Transverse colon (tissue), 4 donors: Measurements from ENCODE around the gene VAPB. TPM values are rescaled to one million over a fixed set of nuclear protein-coding genes. Genes with fewer than 3 reads are reported as not detected.

Experiments
- DNase-seq: peaks from one replicate; pipeline ENCODE4 v3.0.0-alpha.2; 2019
- H3K27ac ChIP-seq, 4 donors: fragments of 200-600 bp; sonication (generic); 2 replicates each; pipeline ENCODE4 v1.5.1; 2016 to 2018; ENCODE audit warnings: inconsistent platforms in 4 of 4
- H3K27me3 ChIP-seq: fragments of 200-600 bp; sonication (generic); 2 replicates; pipeline ENCODE4 v1.5.1; 2017; ENCODE audit warnings: inconsistent platforms
- H3K36me3 ChIP-seq, 4 donors: fragments of 200-600 bp; sonication (generic); 2 replicates each; pipeline ENCODE4 v1.5.1; 2017 to 2019; ENCODE audit warnings: inconsistent platforms in 4 of 4
- H3K4me1 ChIP-seq, 4 donors: fragments of 200-600 bp; sonication (generic); 2 replicates each; pipeline ENCODE4 v1.5.1; 2017 to 2020; ENCODE audit warnings: inconsistent platforms in 4 of 4
- H3K4me3 ChIP-seq, 4 donors: fragments of 200-600 bp; sonication (generic); 1 replicate in 1 of 4; 2 replicates in 3 of 4; pipeline versions ENCODE4 v1.5.1 to v1.6.1; 2017 to 2019; ENCODE audit warnings: inconsistent platforms in 4 of 4
- H3K9me3 ChIP-seq, 2 donors: fragments of 200-600 bp; sonication (generic); 2 replicates each; pipeline ENCODE4 v1.5.1; 2017 to 2019; ENCODE audit warnings: inconsistent platforms in 2 of 2
- EP300 ChIP-seq: sonication (generic); formaldehyde crosslinking; IDR thresholded peaks from one replicate; pipeline ENCODE4 v1.6.1; 2017; ENCODE audit warnings: antibody characterized with exemption, low read depth
- POLR2A ChIP-seq: fragments of 450-650 bp; IDR thresholded peaks from one replicate; pipeline ENCODE4 v1.6.1; 2016; ENCODE audit warnings: antibody characterized with exemption, mild to moderate bottlenecking, moderate library complexity
- POLR2AphosphoS5 ChIP-seq, 3 donors: sonication (generic); formaldehyde crosslinking; IDR thresholded peaks; one replicate each; pipeline ENCODE4 v1.6.1; 2016; ENCODE audit warnings: antibody characterized with exemption in 3 of 3
- WGBS, 2 donors: methylation state at CpG; one replicate each; pipeline ENCODE4 v1.1.5; 2018; ENCODE audit warnings: low coverage in 1 of 2; 5-methylcytosine and 5-hydroxymethylcytosine counted together
- in situ Hi-C, 4 donors: fragments of 200-750 bp; cut with MboI; loops; one replicate each; pipeline versions ENCODE4 v1.15.0 to v1.15.1; 2017; ENCODE audit warnings: low sequenced_read_pairs in 3 of 4, low pct_ligation_motif_present in 1 of 4, low pct_unique_long_range_greater_than_20kb in 1 of 4
- intact Hi-C: fragments of 100-400 bp; cut with DNase I; formaldehyde crosslinking; loops from one replicate; pipeline ENCODE4 v1.15.1; 2023; ENCODE audit warnings: low total_unique reads
- total RNA-seq, 4 donors: library from RNA; depleted of rRNA; stranded (reverse); fragments of >200 nt; gene quantifications; one replicate each; pipeline ENCODE4 v1.1.0, GENCODE V29; 2016
- TF ChIP-seq, protein P1 (sequence below), 5 experiments: fragments of 200-600 bp in 3 of 5; fragments of 450-650 bp in 2 of 5; sonication (generic) in 3 of 5; IDR thresholded peaks; 1 replicate in 2 of 5; 2 replicates in 3 of 5; pipeline ENCODE4 v1.5.1; 2016 to 2017; ENCODE audit warnings: antibody characterized with exemption in 5 of 5, inconsistent platforms in 3 of 5, mild to moderate bottlenecking in 2 of 5, moderate library complexity in 1 of 5

VAPB gene
- total RNA-seq, 4 donors from 2014 or later = 11.6 to 44.8 (median 28.0) TPM

DNA sequence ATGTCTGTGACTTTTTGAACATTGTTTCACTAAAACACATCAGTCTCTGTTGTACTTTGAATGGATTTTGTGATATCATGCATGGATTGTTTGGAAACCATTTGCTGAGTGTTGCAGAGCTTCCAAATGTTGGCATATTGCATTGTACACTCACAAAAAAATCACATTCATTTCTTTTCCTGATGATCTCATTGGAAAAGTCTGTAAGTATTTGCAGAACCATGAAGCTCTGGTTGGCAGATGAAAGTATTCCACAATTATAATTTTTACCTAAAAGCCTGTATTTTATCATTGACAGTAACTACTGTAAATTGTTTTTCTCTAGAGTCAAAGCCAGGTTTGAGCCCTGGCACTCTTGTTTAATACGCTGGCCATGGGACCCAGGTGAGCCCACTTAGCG, 42.1 kb downstream of the VAPB start:
- Histone ChIP-seq H3K27ac (peak overlapping the region in 1 of 4 donors; percentile 67), H3K4me3 (no peak overlapping the region), H3K4me1 (peaks cover 23 to 52% (median 33%) of the 10 kb centered on the region in 4 donors), H3K36me3 (no peaks in the 10 kb centered on the region), H3K9me3 (no peaks in the 10 kb centered on the region), H3K27me3 (no peaks in the 10 kb centered on the region)
- intact Hi-C loops (no loop called here), in situ Hi-C loops (no loop called here)
- TF ChIP-seq, protein P1, sequence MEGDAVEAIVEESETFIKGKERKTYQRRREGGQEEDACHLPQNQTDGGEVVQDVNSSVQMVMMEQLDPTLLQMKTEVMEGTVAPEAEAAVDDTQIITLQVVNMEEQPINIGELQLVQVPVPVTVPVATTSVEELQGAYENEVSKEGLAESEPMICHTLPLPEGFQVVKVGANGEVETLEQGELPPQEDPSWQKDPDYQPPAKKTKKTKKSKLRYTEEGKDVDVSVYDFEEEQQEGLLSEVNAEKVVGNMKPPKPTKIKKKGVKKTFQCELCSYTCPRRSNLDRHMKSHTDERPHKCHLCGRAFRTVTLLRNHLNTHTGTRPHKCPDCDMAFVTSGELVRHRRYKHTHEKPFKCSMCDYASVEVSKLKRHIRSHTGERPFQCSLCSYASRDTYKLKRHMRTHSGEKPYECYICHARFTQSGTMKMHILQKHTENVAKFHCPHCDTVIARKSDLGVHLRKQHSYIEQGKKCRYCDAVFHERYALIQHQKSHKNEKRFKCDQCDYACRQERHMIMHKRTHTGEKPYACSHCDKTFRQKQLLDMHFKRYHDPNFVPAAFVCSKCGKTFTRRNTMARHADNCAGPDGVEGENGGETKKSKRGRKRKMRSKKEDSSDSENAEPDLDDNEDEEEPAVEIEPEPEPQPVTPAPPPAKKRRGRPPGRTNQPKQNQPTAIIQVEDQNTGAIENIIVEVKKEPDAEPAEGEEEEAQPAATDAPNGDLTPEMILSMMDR (IDR thresholded peaks at IDR 0.05) = no peak
- no peak for TF ChIP-seq POLR2A
- no peak for TF ChIP-seq EP300
- whole genome bisulfite sequencing, 2 donors = 90 to 100% methylated on average over 2 of the region's 2 CpGs
- no peak for DNase-seq

DNA sequence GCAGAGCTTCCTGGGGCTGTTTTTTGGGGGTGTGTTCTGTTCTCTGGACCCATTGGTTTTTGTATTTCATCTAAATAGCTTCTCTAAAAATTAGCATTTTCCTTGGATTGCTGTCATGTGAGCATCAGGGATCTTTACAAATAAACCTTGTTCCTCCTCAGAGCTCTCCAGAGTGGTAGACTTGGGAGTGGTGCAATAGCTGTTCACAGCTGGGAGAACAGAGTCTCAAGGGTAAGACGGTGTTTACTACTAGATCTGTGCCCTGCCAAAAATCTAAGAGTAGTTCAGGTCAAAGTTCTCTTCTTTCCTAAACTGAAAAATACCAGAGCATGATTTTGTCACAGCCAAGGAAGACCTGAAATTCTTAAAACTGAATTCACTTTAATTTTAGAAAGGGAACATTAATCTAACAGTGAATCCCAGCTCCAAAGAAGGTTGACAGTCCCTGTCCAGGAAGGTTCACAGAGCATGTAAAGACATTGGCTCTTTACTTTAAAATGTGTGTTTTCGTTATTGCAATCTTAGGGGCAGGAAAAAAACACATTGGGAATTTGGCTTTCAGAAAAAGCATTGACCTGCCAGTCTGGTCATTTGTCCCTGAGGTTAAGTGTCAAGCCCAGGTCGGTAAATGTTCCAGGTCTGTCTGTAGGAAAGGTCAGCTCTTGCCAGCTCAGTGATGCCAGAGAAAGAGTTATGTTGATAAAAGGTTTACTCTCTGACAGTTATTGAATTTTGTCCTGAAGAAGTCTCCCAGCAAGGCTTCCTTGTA, 43.3 kb downstream of the VAPB start:
- no peak overlapping the region for H3K4me3 ChIP-seq
- DNase-seq = no peak
- in situ Hi-C loops = no loop called here

DNA sequence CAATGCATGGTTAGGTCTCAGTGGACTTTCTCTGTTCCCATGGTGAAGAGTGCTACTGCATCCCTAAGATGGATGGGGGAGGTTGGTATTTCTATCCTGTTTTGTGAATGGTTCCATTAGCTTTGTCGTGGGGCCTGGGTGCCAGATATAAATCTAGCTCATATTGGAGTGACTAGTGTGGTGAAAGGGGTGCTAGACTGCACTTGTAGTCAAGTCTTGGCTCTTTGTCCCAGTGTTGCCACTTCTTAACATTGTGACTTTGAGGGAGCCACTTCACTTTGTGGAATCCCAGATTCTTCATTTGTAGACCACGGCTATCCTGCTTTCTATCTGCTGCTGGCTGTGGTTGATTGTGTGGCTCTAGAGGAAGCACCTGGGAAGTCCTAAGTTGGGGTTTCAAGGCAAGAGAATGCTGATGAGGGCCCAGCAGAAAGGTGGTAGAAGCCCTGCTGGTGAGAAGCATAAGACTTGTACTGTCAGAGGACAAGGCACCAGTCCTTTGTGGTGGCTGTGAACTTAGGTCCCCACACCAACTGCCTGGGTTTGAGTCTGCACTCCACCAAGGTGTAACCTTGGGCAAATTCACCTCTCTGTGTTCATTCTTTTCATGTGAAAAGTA, 44.1 kb downstream of the VAPB start:
- H3K27ac ChIP-seq = peak overlapping the region; percentile 14 to 70 (median 64)
- 88% methylated on average over 2 of the region's 2 CpGs; no CpG with 5 or more reads in 1 of the 2 donors for WGBS, 2 donors
- in situ Hi-C loops = no loop called here

More for the DNA sequence above, 43.3 kb downstream of the VAPB start:
- H3K4me1 ChIP-seq = peaks cover 23 to 61% (median 35%) of the 10 kb centered on the region in 4 donors
- H3K27ac ChIP-seq = peak overlapping the region; percentile 16 to 67 (median 33)
- H3K9me3 ChIP-seq = no peaks in the 10 kb centered on the region
- H3K36me3 ChIP-seq = no peaks in the 10 kb centered on the region
- no peaks in the 10 kb centered on the region for H3K27me3 ChIP-seq
- WGBS, 2 donors = 68 to 77% methylated on average over 2 to 3 of the region's 3 CpGs
- peak in 1 of 3 donors; percentile 50 for TF ChIP-seq POLR2AphosphoS5 (IDR thresholded peaks at IDR 0.05)
- TF ChIP-seq, protein P1 (IDR thresholded peaks at IDR 0.05) = no peak
- intact Hi-C loops = no loop called here

DNA sequence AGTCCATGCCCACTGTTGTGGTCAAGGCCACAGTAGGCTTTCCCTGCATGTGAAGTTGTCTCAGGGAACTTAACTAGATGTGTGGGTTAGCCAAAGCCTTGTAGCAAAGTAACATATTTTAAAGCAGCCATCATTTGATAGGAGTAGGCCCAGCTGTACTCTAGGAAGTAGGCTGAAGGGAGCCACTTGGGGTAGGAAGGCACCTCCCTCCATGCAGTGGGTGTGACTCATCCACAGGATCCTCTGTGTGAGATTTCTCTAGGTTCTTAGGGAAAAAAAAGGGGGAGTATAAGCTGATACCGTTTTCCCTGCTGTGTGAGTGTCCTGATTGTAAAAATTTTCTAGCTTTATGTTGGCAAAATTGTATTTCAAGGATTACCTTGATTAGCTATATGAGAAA, 44.7 kb downstream of the VAPB start:
- H3K27ac ChIP-seq = peak overlapping the region; percentile 14 to 70 (median 64)

More for the DNA sequence above, 44.1 kb downstream of the VAPB start:
- H3K36me3 ChIP-seq = no peaks in the 10 kb centered on the region
- DNase-seq = no peak
- H3K27me3 ChIP-seq = no peaks in the 10 kb centered on the region
- H3K9me3 ChIP-seq = no peaks in the 10 kb centered on the region
- intact Hi-C loops = no loop called here
- TF ChIP-seq EP300 (no peak), POLR2AphosphoS5 (IDR thresholded peaks at IDR 0.05) (no peak), POLR2A (no peak)
- TF ChIP-seq, protein P1 (IDR thresholded peaks at IDR 0.05) = no peak
- peaks cover 23 to 64% (median 38%) of the 10 kb centered on the region in 4 donors for H3K4me1 ChIP-seq
- no peak overlapping the region for H3K4me3 ChIP-seq

More for the DNA sequence above, 44.7 kb downstream of the VAPB start:
- no peak for DNase-seq
- TF ChIP-seq, protein P1 (IDR thresholded peaks at IDR 0.05) = no peak
- TF ChIP-seq POLR2A = no peak
- TF ChIP-seq POLR2AphosphoS5 (IDR thresholded peaks at IDR 0.05) = no peak
- TF ChIP-seq EP300 = no peak
- Histone ChIP-seq H3K4me3 (no peak overlapping the region), H3K36me3 (no peaks in the 10 kb centered on the region), H3K27me3 (no peaks in the 10 kb centered on the region), H3K4me1 (peaks cover 23 to 64% (median 38%) of the 10 kb centered on the region in 4 donors), H3K9me3 (no peaks in the 10 kb centered on the region)
- WGBS, 2 donors = 29 to 40% methylated on average over 1 of the region's 1 CpG
- intact Hi-C loops = no loop called here
- in situ Hi-C loops = no loop called here
